ENCODE results near the gene ERF.
"Not testable (repeated sequence)": the region's sequence is repeated elsewhere in the genome, so short reads cannot be mapped to it uniquely, and the experiment has no call there.

Gene ERF

GRCh38 chr19:42275103-42275502 lies 20.2 kb upstream of the ERF start:
- peak; percentile 22 for DNase-seq

GRCh38 chr19:42274065-42274682 lies 19.2 kb upstream of the ERF start:
- DNase-seq: peak; percentile 24

GRCh38 chr19:42273407-42274064 lies 18.6 kb upstream of the ERF start:
- DNase-seq: peak; percentile 31

GRCh38 chr19:42272989-42273406 lies 18.1 kb upstream of the ERF start:
- no peak for DNase-seq

GRCh38 chr19:42272535-42272897 lies 17.6 kb upstream of the ERF start:
- no peak for DNase-seq

- peak; percentile 23 for DNase-seq
These were observed 17.1 kb upstream of the ERF start for GRCh38 chr19:42271861-42272534.

GRCh38 chr19:42271045-42271419 lies 16.1 kb upstream of the ERF start:
- no peak for DNase-seq

- DNase-seq: peak; percentile 55
These were observed 15.6 kb upstream of the ERF start for GRCh38 chr19:42270346-42271044.

- DNase-seq: peak; percentile 34
These were observed 14.8 kb upstream of the ERF start for GRCh38 chr19:42269478-42270345.

GRCh38 chr19:42268704-42269477 lies 14.0 kb upstream of the ERF start, which contains the start of gene CIC:
TSS of gene CIC (plus strand) at chr19:42269252. CDS start at chr19:42271784, 2,532 bp downstream.
- DNase-seq: peak; percentile 100

- peak; percentile 100 for DNase-seq
These were observed 13.3 kb upstream of the ERF start for GRCh38 chr19:42268142-42268703.

- DNase-seq: no peak
These were observed 12.8 kb upstream of the ERF start for GRCh38 chr19:42267644-42268141.

- not testable (repeated sequence) for DNase-seq
These were observed 12.1 kb upstream of the ERF start for GRCh38 chr19:42266928-42267603.

- DNase-seq: not testable (repeated sequence)
These were observed 11.2 kb upstream of the ERF start for GRCh38 chr19:42266105-42266504.

- no peak for DNase-seq
These were observed 6.8 kb upstream of the ERF start for GRCh38 chr19:42261763-42262162.

- DNase-seq: not testable (repeated sequence)
These were observed 2.9 kb upstream of the ERF start for GRCh38 chr19:42257842-42258241.

GRCh38 chr19:42255766-42256745 lies 1.1 kb upstream of the ERF start:
- peak; percentile 84 for DNase-seq

GRCh38 chr19:42254089-42254849 lies 659 bp downstream of the ERF start:
- DNase-seq: peak; percentile 85

Data from left hindlimb (tissue), 1 donor.